K562 (cell line): ENCODE results near the gene GSKIP.

Source experiments
- DDX20 ChIP-seq: fragments of 450-650 bp; IDR thresholded peaks from 2 replicates; pipeline ENCODE4 v1.6.1; 2016; ENCODE audit warnings: missing genetic modification characterization, low read depth, mild to moderate bottlenecking, missing compliant biosample characterization, moderate library complexity
- ETV5 ChIP-seq: sonication (generic); formaldehyde crosslinking; IDR thresholded peaks from 2 replicates; pipeline ENCODE4 v1.4.0; 2020; ENCODE audit warnings: low read depth, mild to moderate bottlenecking, missing genetic modification reagents
- HMGN3 ChIP-seq: IDR thresholded peaks from 2 replicates; pipeline ENCODE4 v1.6.1; 2011; ENCODE audit warnings: borderline replicate concordance, low read depth, mild to moderate bottlenecking, mixed read lengths, low read length; ENCODE audit not compliant: insufficient read length; ENCODE audit errors: extremely low read depth
- JUN ChIP-seq, 2 experiments: sonication (generic) in 1 of 2; formaldehyde crosslinking in 1 of 2; IDR thresholded peaks; 2 replicates each; pipeline versions ENCODE4 v1.6.1 to v1.8.0; 2012 to 2022; ENCODE audit warnings: borderline replicate concordance in 2 of 2, mild to moderate bottlenecking in 2 of 2, improper control_type of control experiment in 1 of 2, low read depth in 1 of 2, low read length in 1 of 2, missing genetic modification reagents in 1 of 2
- SMARCE1 ChIP-seq: fragments of 450-650 bp; IDR thresholded peaks from 2 replicates; pipeline ENCODE4 v1.7.1; 2016; ENCODE audit warnings: mild to moderate bottlenecking
- ZC3H4 ChIP-seq: sonication (generic); formaldehyde crosslinking; IDR thresholded peaks from 2 replicates; pipeline ENCODE4 v1.9.0; 2021; ENCODE audit warnings: missing genetic modification reagents, borderline replicate concordance
- ZNF24 ChIP-seq: fragments of 450-650 bp; IDR thresholded peaks from 2 replicates; pipeline ENCODE4 v1.6.1; 2016
- ZNF431 ChIP-seq: sonication (generic); formaldehyde crosslinking; IDR thresholded peaks from 2 replicates; pipeline ENCODE4 v1.8.0; 2022; ENCODE audit warnings: mild to moderate bottlenecking, missing genetic modification reagents
- TF ChIP-seq, protein P1 (sequence below): sonication (generic); formaldehyde crosslinking; IDR thresholded peaks from 2 replicates; pipeline ENCODE4 v1.8.0; 2023; ENCODE audit warnings: mild to moderate bottlenecking, missing genetic modification reagents
- TF ChIP-seq, protein P2 (sequence below), 3 experiments: IDR thresholded peaks in 2 of 3; conservative IDR thresholded peaks in 1 of 3; 2 replicates each; pipeline ENCODE4 v1.5.1; 2011 to 2012; ENCODE audit warnings: low read length in 3 of 3, mild to moderate bottlenecking in 3 of 3, control low read depth in 2 of 3, improper control_type of control experiment in 1 of 3, inconsistent platforms in 1 of 3, low read depth in 1 of 3, mixed read lengths in 1 of 3, moderate library complexity in 1 of 3; ENCODE audit not compliant: insufficient read depth in 2 of 3
- TF ChIP-seq, protein P3 (sequence below), 2 experiments: fragments of 450-650 bp; IDR thresholded peaks; 2 replicates each; pipeline ENCODE4 v1.6.1; 2018; ENCODE audit warnings: mild to moderate bottlenecking in 2 of 2, low read depth in 1 of 2; ENCODE audit not compliant: partially characterized antibody in 2 of 2
- TF ChIP-seq, protein P4 (sequence below), 3 experiments: fragments of 200-800 bp in 1 of 3; fragments of 250-450 bp in 1 of 3; fragments of 450-650 bp in 1 of 3; sonication (Bioruptor Pico) in 1 of 3; sonication (Bioruptor generic) in 1 of 3; formaldehyde crosslinking in 1 of 3; IDR thresholded peaks; 2 replicates each; pipeline versions ENCODE4 v1.6.1 to v1.8.0; 2016 to 2022; ENCODE audit warnings: mild to moderate bottlenecking in 2 of 3, missing genetic modification characterization in 2 of 3, missing compliant biosample characterization in 1 of 3, moderate library complexity in 1 of 3
- TF ChIP-seq, protein P5 (sequence below): sonication (generic); formaldehyde crosslinking; IDR thresholded peaks from 2 replicates; pipeline ENCODE4 v1.9.0; 2022; ENCODE audit warnings: mild to moderate bottlenecking, missing genetic modification reagents

DNA sequence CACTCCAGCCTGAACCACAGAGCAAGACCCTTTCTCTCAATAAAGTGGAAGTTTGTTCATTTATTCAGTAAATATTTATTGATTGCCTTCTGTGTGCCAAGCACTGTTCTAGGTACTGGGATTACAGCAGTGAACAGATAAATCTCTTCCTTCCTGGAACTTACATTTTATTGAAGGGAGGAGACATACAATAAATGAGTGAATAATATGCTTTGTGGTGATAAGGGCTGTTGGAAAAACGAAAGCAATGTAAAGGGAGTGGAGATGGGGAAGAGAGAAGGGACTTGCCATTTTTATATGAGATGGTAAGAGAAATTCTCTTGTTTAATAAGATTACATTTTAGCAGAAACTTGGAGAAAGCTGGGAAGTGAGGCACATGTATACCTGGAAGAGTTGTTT is 1.6 kb downstream of the GSKIP start:
- TF ChIP-seq, protein P1, sequence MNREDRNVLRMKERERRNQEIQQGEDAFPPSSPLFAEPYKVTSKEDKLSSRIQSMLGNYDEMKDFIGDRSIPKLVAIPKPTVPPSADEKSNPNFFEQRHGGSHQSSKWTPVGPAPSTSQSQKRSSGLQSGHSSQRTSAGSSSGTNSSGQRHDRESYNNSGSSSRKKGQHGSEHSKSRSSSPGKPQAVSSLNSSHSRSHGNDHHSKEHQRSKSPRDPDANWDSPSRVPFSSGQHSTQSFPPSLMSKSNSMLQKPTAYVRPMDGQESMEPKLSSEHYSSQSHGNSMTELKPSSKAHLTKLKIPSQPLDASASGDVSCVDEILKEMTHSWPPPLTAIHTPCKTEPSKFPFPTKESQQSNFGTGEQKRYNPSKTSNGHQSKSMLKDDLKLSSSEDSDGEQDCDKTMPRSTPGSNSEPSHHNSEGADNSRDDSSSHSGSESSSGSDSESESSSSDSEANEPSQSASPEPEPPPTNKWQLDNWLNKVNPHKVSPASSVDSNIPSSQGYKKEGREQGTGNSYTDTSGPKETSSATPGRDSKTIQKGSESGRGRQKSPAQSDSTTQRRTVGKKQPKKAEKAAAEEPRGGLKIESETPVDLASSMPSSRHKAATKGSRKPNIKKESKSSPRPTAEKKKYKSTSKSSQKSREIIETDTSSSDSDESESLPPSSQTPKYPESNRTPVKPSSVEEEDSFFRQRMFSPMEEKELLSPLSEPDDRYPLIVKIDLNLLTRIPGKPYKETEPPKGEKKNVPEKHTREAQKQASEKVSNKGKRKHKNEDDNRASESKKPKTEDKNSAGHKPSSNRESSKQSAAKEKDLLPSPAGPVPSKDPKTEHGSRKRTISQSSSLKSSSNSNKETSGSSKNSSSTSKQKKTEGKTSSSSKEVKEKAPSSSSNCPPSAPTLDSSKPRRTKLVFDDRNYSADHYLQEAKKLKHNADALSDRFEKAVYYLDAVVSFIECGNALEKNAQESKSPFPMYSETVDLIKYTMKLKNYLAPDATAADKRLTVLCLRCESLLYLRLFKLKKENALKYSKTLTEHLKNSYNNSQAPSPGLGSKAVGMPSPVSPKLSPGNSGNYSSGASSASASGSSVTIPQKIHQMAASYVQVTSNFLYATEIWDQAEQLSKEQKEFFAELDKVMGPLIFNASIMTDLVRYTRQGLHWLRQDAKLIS (CRISPR knock-in tag): no peak
- TF ChIP-seq SMARCE1 (no peak), ETV5 (CRISPR knock-in tag) (no peak), ZNF24 (no peak), DDX20 (tag) (no peak), JUN (IDR thresholded peaks at IDR 0.05; ENCODE audit: borderline replicate concordance, low read depth, low read length) (no peak), JUN (CRISPR knock-in tag; IDR thresholded peaks at IDR 0.05; ENCODE audit: borderline replicate concordance) (no peak), ZNF431 (CRISPR knock-in tag) (no peak), HMGN3 (no peak), ZC3H4 (no peak)
- TF ChIP-seq, protein P2, sequence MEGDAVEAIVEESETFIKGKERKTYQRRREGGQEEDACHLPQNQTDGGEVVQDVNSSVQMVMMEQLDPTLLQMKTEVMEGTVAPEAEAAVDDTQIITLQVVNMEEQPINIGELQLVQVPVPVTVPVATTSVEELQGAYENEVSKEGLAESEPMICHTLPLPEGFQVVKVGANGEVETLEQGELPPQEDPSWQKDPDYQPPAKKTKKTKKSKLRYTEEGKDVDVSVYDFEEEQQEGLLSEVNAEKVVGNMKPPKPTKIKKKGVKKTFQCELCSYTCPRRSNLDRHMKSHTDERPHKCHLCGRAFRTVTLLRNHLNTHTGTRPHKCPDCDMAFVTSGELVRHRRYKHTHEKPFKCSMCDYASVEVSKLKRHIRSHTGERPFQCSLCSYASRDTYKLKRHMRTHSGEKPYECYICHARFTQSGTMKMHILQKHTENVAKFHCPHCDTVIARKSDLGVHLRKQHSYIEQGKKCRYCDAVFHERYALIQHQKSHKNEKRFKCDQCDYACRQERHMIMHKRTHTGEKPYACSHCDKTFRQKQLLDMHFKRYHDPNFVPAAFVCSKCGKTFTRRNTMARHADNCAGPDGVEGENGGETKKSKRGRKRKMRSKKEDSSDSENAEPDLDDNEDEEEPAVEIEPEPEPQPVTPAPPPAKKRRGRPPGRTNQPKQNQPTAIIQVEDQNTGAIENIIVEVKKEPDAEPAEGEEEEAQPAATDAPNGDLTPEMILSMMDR (IDR thresholded peaks at IDR 0.05 in 2 of 3, conservative IDR thresholded peaks at IDR 0.05 in 1 of 3; ENCODE audit: insufficient read depth in 2 of 3, low read depth in 1 of 3, low read length in 3 of 3): no peak
- TF ChIP-seq, protein P3, sequence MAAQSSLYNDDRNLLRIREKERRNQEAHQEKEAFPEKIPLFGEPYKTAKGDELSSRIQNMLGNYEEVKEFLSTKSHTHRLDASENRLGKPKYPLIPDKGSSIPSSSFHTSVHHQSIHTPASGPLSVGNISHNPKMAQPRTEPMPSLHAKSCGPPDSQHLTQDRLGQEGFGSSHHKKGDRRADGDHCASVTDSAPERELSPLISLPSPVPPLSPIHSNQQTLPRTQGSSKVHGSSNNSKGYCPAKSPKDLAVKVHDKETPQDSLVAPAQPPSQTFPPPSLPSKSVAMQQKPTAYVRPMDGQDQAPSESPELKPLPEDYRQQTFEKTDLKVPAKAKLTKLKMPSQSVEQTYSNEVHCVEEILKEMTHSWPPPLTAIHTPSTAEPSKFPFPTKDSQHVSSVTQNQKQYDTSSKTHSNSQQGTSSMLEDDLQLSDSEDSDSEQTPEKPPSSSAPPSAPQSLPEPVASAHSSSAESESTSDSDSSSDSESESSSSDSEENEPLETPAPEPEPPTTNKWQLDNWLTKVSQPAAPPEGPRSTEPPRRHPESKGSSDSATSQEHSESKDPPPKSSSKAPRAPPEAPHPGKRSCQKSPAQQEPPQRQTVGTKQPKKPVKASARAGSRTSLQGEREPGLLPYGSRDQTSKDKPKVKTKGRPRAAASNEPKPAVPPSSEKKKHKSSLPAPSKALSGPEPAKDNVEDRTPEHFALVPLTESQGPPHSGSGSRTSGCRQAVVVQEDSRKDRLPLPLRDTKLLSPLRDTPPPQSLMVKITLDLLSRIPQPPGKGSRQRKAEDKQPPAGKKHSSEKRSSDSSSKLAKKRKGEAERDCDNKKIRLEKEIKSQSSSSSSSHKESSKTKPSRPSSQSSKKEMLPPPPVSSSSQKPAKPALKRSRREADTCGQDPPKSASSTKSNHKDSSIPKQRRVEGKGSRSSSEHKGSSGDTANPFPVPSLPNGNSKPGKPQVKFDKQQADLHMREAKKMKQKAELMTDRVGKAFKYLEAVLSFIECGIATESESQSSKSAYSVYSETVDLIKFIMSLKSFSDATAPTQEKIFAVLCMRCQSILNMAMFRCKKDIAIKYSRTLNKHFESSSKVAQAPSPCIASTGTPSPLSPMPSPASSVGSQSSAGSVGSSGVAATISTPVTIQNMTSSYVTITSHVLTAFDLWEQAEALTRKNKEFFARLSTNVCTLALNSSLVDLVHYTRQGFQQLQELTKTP (IDR thresholded peaks at IDR 0.05; ENCODE audit: low read depth in 1 of 2, partially characterized antibody in 2 of 2): no peak
- TF ChIP-seq, protein P4, sequence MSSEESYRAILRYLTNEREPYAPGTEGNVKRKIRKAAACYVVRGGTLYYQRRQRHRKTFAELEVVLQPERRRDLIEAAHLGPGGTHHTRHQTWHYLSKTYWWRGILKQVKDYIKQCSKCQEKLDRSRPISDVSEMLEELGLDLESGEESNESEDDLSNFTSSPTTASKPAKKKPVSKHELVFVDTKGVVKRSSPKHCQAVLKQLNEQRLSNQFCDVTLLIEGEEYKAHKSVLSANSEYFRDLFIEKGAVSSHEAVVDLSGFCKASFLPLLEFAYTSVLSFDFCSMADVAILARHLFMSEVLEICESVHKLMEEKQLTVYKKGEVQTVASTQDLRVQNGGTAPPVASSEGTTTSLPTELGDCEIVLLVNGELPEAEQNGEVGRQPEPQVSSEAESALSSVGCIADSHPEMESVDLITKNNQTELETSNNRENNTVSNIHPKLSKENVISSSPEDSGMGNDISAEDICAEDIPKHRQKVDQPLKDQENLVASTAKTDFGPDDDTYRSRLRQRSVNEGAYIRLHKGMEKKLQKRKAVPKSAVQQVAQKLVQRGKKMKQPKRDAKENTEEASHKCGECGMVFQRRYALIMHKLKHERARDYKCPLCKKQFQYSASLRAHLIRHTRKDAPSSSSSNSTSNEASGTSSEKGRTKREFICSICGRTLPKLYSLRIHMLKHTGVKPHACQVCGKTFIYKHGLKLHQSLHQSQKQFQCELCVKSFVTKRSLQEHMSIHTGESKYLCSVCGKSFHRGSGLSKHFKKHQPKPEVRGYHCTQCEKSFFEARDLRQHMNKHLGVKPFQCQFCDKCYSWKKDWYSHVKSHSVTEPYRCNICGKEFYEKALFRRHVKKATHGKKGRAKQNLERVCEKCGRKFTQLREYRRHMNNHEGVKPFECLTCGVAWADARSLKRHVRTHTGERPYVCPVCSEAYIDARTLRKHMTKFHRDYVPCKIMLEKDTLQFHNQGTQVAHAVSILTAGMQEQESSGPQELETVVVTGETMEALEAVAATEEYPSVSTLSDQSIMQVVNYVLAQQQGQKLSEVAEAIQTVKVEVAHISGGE (CRISPR knock-in tag; IDR thresholded peaks at IDR 0.05): no peak
- TF ChIP-seq, protein P5, sequence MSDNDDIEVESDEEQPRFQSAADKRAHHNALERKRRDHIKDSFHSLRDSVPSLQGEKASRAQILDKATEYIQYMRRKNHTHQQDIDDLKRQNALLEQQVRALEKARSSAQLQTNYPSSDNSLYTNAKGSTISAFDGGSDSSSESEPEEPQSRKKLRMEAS (CRISPR knock-in tag): no peak
